M059J (cell line): Measurements from ENCODE around the gene MICU2. TPM values are rescaled to one million over a fixed set of nuclear protein-coding genes. Genes with fewer than 3 reads are reported as not detected.
A peak's percentile ranks its signal among the peaks of the same experiment; 100 is the strongest.

Experiments used
- DNase-seq: peaks from one replicate; pipeline ENCODE4 v3.0.0-alpha.2; 2012; ENCODE audit warnings: low read depth
- total RNA-seq: library from RNA; depleted of rRNA; stranded (reverse); fragments of >200 nt; shearing (Covaris generic); gene quantifications from 2 replicates; pipeline ENCODE4 v1.2.3, GENCODE V29; 2014

The MICU2 gene
- total RNA-seq, 1 experiment from 2014 or later = 85.6 TPM

- DNase-seq = peak; percentile 3
These were observed 117.6 kb downstream of the MICU2 start for GRCh38 chr13:21486322-21486721.

- no peak for DNase-seq
These were observed 120.2 kb downstream of the MICU2 start for GRCh38 chr13:21483748-21484147.

GRCh38 chr13:21481359-21481758 lies 122.6 kb downstream of the MICU2 start:
- DNase-seq = peak; percentile 53

GRCh38 chr13:21478881-21479808 lies 124.8 kb downstream of the MICU2 start:
- peak; percentile 72 for DNase-seq

GRCh38 chr13:21476893-21477472 lies 127.0 kb downstream of the MICU2 start:
- peak; percentile 65 for DNase-seq

- no peak for DNase-seq
These were observed 128.9 kb downstream of the MICU2 start for GRCh38 chr13:21475115-21475514.

- no peak for DNase-seq
These were observed 133.2 kb downstream of the MICU2 start for GRCh38 chr13:21470785-21471184.

GRCh38 chr13:21466527-21466926 lies 137.4 kb downstream of the MICU2 start:
- no peak for DNase-seq

- no peak for DNase-seq
These were observed 138.2 kb downstream of the MICU2 start for GRCh38 chr13:21465710-21466160.

- no peak for DNase-seq
These were observed 140.5 kb downstream of the MICU2 start for GRCh38 chr13:21463424-21463823.

- no peak for DNase-seq
These were observed 142.8 kb downstream of the MICU2 start for GRCh38 chr13:21461131-21461530.

- DNase-seq = peak; percentile 77
These were observed 144.9 kb downstream of the MICU2 start, which contains the start of gene ZDHHC20 for GRCh38 chr13:21458813-21459701. Gene ZDHHC20 (minus strand): TSS chr13:21459303. CDS start chr13:21459171, 132 bp downstream.

GRCh38 chr13:21458451-21458812 lies 145.5 kb downstream of the MICU2 start:
- DNase-seq = peak; percentile 51

GRCh38 chr13:21453387-21454081 lies 150.4 kb downstream of the MICU2 start:
- DNase-seq = no peak

GRCh38 chr13:21450936-21451335 lies 153.0 kb downstream of the MICU2 start:
- DNase-seq = no peak

- no peak for DNase-seq
These were observed 157.3 kb downstream of the MICU2 start for GRCh38 chr13:21446656-21447055.

GRCh38 chr13:21445759-21446158 lies 158.2 kb downstream of the MICU2 start:
- DNase-seq = no peak

- peak; percentile 23 for DNase-seq
These were observed 160.8 kb downstream of the MICU2 start for GRCh38 chr13:21443171-21443570.
